Measurements from ENCODE around the gene MAP2K1. TPM values are rescaled to one million over a fixed set of nuclear protein-coding genes. Genes with fewer than 3 reads are reported as not detected.

The MAP2K1 gene
- total and polyA plus RNA-seq, 9 of the 15 experiments (the other 6 are each of a cell fraction or from before 2014, with no cell fraction given): 7.5 to 58.3 (median 30.0) TPM

DNA sequence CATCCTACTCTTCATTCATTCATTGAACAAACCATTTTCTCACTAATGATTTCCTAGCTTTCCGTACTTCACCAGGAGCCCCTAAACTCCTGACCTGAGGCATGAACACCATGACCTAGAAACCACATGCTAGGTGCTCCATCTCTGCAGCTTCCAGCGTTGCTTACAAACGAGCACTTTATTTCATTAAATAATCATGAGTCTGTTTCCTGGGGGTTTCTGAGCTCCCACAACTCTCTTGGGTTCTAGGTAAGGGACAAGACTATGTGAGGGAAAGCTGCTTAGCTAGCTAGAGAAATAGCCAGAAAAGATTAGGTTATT, 1.3 kb downstream of the MAP2K1 start (continued):
- TF ChIP-seq, protein P1, sequence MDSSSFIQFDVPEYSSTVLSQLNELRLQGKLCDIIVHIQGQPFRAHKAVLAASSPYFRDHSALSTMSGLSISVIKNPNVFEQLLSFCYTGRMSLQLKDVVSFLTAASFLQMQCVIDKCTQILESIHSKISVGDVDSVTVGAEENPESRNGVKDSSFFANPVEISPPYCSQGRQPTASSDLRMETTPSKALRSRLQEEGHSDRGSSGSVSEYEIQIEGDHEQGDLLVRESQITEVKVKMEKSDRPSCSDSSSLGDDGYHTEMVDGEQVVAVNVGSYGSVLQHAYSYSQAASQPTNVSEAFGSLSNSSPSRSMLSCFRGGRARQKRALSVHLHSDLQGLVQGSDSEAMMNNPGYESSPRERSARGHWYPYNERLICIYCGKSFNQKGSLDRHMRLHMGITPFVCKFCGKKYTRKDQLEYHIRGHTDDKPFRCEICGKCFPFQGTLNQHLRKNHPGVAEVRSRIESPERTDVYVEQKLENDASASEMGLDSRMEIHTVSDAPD (CRISPR knock-in tag; IDR thresholded peaks at IDR 0.05): no peak
- TF ChIP-seq, protein P2, sequence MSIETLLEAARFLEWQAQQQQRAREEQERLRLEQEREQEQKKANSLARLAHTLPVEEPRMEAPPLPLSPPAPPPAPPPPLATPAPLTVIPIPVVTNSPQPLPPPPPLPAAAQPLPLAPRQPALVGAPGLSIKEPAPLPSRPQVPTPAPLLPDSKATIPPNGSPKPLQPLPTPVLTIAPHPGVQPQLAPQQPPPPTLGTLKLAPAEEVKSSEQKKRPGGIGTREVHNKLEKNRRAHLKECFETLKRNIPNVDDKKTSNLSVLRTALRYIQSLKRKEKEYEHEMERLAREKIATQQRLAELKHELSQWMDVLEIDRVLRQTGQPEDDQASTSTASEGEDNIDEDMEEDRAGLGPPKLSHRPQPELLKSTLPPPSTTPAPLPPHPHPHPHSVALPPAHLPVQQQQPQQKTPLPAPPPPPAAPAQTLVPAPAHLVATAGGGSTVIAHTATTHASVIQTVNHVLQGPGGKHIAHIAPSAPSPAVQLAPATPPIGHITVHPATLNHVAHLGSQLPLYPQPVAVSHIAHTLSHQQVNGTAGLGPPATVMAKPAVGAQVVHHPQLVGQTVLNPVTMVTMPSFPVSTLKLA (conservative IDR thresholded peaks at IDR 0.05): peak in 1 of 2 experiments; percentile 35; a peak in 1 of 4 replicates
- no peak for TF ChIP-seq SRSF7 (optimal IDR thresholded peaks at IDR 0.05; ENCODE audit: low read depth, low read length)
- no peak for TF ChIP-seq KAT2B (IDR thresholded peaks at IDR 0.05; ENCODE audit: low read depth, low read length)
- no peak for TF ChIP-seq RBFOX2 (IDR thresholded peaks at IDR 0.05; ENCODE audit: low read depth, low read length)
- no peak for TF ChIP-seq ZSCAN29 (IDR thresholded peaks at IDR 0.05)
- TF ChIP-seq, protein P3, sequence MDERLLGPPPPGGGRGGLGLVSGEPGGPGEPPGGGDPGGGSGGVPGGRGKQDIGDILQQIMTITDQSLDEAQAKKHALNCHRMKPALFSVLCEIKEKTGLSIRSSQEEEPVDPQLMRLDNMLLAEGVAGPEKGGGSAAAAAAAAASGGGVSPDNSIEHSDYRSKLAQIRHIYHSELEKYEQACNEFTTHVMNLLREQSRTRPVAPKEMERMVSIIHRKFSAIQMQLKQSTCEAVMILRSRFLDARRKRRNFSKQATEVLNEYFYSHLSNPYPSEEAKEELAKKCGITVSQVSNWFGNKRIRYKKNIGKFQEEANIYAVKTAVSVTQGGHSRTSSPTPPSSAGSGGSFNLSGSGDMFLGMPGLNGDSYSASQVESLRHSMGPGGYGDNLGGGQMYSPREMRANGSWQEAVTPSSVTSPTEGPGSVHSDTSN (CRISPR knock-in tag; IDR thresholded peaks at IDR 0.05; ENCODE audit: low read depth): no peak
- TF ChIP-seq, protein P3 (tag; conservative IDR thresholded peaks at IDR 0.05; ENCODE audit: low read depth): no peak
- no peak for TF ChIP-seq ZNF644 (tag; IDR thresholded peaks at IDR 0.05; ENCODE audit: low read depth)
- no peak for TF ChIP-seq PTBP1 (IDR thresholded peaks at IDR 0.05; ENCODE audit: low read depth, low read length)
- no peak for TF ChIP-seq MAFG (tag; conservative IDR thresholded peaks at IDR 0.05)
- TF ChIP-seq, protein P4, sequence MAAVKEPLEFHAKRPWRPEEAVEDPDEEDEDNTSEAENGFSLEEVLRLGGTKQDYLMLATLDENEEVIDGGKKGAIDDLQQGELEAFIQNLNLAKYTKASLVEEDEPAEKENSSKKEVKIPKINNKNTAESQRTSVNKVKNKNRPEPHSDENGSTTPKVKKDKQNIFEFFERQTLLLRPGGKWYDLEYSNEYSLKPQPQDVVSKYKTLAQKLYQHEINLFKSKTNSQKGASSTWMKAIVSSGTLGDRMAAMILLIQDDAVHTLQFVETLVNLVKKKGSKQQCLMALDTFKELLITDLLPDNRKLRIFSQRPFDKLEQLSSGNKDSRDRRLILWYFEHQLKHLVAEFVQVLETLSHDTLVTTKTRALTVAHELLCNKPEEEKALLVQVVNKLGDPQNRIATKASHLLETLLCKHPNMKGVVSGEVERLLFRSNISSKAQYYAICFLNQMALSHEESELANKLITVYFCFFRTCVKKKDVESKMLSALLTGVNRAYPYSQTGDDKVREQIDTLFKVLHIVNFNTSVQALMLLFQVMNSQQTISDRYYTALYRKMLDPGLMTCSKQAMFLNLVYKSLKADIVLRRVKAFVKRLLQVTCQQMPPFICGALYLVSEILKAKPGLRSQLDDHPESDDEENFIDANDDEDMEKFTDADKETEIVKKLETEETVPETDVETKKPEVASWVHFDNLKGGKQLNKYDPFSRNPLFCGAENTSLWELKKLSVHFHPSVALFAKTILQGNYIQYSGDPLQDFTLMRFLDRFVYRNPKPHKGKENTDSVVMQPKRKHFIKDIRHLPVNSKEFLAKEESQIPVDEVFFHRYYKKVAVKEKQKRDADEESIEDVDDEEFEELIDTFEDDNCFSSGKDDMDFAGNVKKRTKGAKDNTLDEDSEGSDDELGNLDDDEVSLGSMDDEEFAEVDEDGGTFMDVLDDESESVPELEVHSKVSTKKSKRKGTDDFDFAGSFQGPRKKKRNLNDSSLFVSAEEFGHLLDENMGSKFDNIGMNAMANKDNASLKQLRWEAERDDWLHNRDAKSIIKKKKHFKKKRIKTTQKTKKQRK (IDR thresholded peaks at IDR 0.05; ENCODE audit: borderline replicate concordance, low read depth, low read length): no peak
- TF ChIP-seq, protein P5, sequence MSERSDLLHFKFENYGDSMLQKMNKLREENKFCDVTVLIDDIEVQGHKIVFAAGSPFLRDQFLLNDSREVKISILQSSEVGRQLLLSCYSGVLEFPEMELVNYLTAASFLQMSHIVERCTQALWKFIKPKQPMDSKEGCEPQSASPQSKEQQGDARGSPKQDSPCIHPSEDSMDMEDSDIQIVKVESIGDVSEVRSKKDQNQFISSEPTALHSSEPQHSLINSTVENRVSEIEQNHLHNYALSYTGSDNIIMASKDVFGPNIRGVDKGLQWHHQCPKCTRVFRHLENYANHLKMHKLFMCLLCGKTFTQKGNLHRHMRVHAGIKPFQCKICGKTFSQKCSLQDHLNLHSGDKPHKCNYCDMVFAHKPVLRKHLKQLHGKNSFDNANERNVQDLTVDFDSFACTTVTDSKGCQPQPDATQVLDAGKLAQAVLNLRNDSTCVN (CRISPR knock-in tag; IDR thresholded peaks at IDR 0.05): no peak
- TF ChIP-seq, protein P6, sequence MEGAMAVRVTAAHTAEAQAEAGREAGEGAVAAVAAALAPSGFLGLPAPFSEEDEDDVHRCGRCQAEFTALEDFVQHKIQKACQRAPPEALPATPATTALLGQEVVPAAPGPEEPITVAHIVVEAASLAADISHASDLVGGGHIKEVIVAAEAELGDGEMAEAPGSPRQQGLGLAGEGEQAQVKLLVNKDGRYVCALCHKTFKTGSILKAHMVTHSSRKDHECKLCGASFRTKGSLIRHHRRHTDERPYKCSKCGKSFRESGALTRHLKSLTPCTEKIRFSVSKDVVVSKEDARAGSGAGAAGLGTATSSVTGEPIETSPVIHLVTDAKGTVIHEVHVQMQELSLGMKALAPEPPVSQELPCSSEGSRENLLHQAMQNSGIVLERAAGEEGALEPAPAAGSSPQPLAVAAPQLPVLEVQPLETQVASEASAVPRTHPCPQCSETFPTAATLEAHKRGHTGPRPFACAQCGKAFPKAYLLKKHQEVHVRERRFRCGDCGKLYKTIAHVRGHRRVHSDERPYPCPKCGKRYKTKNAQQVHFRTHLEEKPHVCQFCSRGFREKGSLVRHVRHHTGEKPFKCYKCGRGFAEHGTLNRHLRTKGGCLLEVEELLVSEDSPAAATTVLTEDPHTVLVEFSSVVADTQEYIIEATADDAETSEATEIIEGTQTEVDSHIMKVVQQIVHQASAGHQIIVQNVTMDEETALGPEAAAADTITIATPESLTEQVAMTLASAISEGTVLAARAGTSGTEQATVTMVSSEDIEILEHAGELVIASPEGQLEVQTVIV (CRISPR knock-in tag; IDR thresholded peaks at IDR 0.05; ENCODE audit: borderline replicate concordance): no peak
- no peak for TF ChIP-seq NR2C1 (IDR thresholded peaks at IDR 0.05)
- TF ChIP-seq NR2C1 (tag; IDR thresholded peaks at IDR 0.05): no peak
